ENCODE results near the gene SLC25A25. TPM values are rescaled to one million over a fixed set of nuclear protein-coding genes. Genes with fewer than 3 reads are reported as not detected.

Gene SLC25A25
- total and polyA plus RNA-seq, 9 of the 15 experiments (the other 6 are each of a cell fraction or from before 2014, with no cell fraction given): 0.07 to 35.9 (median 23.2) TPM

DNA sequence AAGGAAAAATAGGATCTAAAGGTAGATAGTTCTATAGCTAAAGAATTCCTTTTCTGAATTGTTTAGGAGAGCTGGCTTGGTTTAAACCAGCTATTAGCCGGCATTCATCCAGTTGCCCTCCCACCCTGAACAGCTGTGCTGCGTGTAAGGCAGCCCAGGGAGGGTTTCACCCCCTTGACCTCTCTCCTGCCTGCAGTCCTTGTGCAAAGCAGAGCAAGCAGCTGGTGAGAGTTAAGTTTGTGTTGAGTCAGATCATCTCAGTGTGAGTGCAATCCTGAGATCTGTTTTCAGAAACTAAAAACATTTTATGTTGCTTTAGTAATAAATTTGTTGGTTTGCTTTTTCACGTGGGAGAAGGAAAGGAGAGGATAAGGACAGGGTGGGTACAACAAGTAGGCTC lies 13.0 kb downstream of the SLC25A25 start (continued):
- TF ChIP-seq CBX3 (IDR thresholded peaks at IDR 0.05; ENCODE audit: borderline replicate concordance in 1 of 2, low read length in 2 of 2) (peak in 1 of 2 experiments; percentile 28; a peak in 1 of 3 replicates), CXXC5 (CRISPR knock-in tag; IDR thresholded peaks at IDR 0.05) (peak; percentile 77), PML (IDR thresholded peaks at IDR 0.05; ENCODE audit: low read length) (no peak), CREM (IDR thresholded peaks at IDR 0.05; ENCODE audit: low read depth) (peak; percentile 40; the same call in 1 of the 2 replicates), MYNN (IDR thresholded peaks at IDR 0.05) (peak; percentile 71; the same call in 1 of the 2 replicates), MYNN (CRISPR knock-in tag; IDR thresholded peaks at IDR 0.05) (no peak), RCOR1 (IDR thresholded peaks at IDR 0.05; ENCODE audit: borderline replicate concordance in 1 of 2, low read depth in 2 of 2, low read length in 2 of 2) (0 out of 4 replicates have a peak, but pooled peaks of 1 of the 2 experiments have one; percentile 4), ZNF766 (CRISPR knock-in tag; conservative IDR thresholded peaks at IDR 0.05) (0 out of 2 replicates have a peak, but pooled peaks have one; percentile 10), NR2C1 (IDR thresholded peaks at IDR 0.05) (no peak), NR2C1 (tag; IDR thresholded peaks at IDR 0.05) (peak; percentile 57), BRD9 (IDR thresholded peaks at IDR 0.05; ENCODE audit: low read depth, partially characterized antibody) (no peak), SMARCC2 (IDR thresholded peaks at IDR 0.05; ENCODE audit: low read depth) (peak; percentile 43; the same call in 1 of the 2 replicates), ZNF316 (IDR thresholded peaks at IDR 0.05) (peak; percentile 55), FUS (optimal IDR thresholded peaks at IDR 0.05; ENCODE audit: low read depth, low read length) (no peak), JUND (IDR thresholded peaks at IDR 0.05; ENCODE audit: borderline replicate concordance, low read depth, low read length) (peak; percentile 35; the same call in 1 of the 2 replicates), JUND (tag; IDR thresholded peaks at IDR 0.05; ENCODE audit: borderline replicate concordance, low read depth, low read length) (no peak; the same call in 2 of the 3 replicates), NR2C2 (CRISPR knock-in tag; IDR thresholded peaks at IDR 0.05) (no peak), NR2C2 (tag; IDR thresholded peaks at IDR 0.05) (peak; percentile 72), L3MBTL2 (IDR thresholded peaks at IDR 0.05) (peak; percentile 32; the same call in 1 of the 2 replicates), ZBTB7A (IDR thresholded peaks at IDR 0.05; ENCODE audit: borderline replicate concordance, control insufficient read depth, low read depth, low read length) (peak; percentile 89), ESRRA (IDR thresholded peaks at IDR 0.05; ENCODE audit: borderline replicate concordance, low read depth) (no peak)
- TF ChIP-seq, protein P1, sequence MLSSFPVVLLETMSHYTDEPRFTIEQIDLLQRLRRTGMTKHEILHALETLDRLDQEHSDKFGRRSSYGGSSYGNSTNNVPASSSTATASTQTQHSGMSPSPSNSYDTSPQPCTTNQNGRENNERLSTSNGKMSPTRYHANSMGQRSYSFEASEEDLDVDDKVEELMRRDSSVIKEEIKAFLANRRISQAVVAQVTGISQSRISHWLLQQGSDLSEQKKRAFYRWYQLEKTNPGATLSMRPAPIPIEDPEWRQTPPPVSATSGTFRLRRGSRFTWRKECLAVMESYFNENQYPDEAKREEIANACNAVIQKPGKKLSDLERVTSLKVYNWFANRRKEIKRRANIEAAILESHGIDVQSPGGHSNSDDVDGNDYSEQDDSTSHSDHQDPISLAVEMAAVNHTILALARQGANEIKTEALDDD (IDR thresholded peaks at IDR 0.05): peak; percentile 90
- TF ChIP-seq, protein P2, sequence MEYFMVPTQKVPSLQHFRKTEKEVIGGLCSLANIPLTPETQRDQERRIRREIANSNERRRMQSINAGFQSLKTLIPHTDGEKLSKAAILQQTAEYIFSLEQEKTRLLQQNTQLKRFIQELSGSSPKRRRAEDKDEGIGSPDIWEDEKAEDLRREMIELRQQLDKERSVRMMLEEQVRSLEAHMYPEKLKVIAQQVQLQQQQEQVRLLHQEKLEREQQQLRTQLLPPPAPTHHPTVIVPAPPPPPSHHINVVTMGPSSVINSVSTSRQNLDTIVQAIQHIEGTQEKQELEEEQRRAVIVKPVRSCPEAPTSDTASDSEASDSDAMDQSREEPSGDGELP (CRISPR knock-in tag; IDR thresholded peaks at IDR 0.05; ENCODE audit: borderline replicate concordance): peak; percentile 97
- TF ChIP-seq, protein P3, sequence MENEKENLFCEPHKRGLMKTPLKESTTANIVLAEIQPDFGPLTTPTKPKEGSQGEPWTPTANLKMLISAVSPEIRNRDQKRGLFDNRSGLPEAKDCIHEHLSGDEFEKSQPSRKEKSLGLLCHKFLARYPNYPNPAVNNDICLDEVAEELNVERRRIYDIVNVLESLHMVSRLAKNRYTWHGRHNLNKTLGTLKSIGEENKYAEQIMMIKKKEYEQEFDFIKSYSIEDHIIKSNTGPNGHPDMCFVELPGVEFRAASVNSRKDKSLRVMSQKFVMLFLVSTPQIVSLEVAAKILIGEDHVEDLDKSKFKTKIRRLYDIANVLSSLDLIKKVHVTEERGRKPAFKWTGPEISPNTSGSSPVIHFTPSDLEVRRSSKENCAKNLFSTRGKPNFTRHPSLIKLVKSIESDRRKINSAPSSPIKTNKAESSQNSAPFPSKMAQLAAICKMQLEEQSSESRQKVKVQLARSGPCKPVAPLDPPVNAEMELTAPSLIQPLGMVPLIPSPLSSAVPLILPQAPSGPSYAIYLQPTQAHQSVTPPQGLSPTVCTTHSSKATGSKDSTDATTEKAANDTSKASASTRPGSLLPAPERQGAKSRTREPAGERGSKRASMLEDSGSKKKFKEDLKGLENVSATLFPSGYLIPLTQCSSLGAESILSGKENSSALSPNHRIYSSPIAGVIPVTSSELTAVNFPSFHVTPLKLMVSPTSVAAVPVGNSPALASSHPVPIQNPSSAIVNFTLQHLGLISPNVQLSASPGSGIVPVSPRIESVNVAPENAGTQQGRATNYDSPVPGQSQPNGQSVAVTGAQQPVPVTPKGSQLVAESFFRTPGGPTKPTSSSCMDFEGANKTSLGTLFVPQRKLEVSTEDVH (IDR thresholded peaks at IDR 0.05; ENCODE audit: low read depth, partially characterized antibody): no peak
- TF ChIP-seq, protein P4, sequence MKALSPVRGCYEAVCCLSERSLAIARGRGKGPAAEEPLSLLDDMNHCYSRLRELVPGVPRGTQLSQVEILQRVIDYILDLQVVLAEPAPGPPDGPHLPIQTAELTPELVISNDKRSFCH (CRISPR knock-in tag; IDR thresholded peaks at IDR 0.05): no peak
- TF ChIP-seq, protein P4 (tag; IDR thresholded peaks at IDR 0.05): 0 out of 2 replicates have a peak, but pooled peaks have one; percentile 16
